Fibroblast of skin of left biceps (primary cell): ENCODE results near the gene WASF1.
A peak's percentile ranks its signal among the peaks of the same experiment; 100 is the strongest.

Experiments
- DNase-seq, 2 experiments: peaks; one replicate each; pipeline ENCODE4 v3.0.0-alpha.2; 2013; ENCODE audit warnings: low read depth in 2 of 2

WASF1 gene

GRCh38 chr6:110179406-110180227 is at the start of gene WASF1:
TSS of gene WASF1 (minus strand) at chr6:110179670. CDS start at chr6:110127601, 52,069 bp downstream.
- DNase-seq, result peak; percentile 98

GRCh38 chr6:110226261-110226660 is 46.8 kb upstream of the WASF1 start:
- no peak for DNase-seq

DNA sequence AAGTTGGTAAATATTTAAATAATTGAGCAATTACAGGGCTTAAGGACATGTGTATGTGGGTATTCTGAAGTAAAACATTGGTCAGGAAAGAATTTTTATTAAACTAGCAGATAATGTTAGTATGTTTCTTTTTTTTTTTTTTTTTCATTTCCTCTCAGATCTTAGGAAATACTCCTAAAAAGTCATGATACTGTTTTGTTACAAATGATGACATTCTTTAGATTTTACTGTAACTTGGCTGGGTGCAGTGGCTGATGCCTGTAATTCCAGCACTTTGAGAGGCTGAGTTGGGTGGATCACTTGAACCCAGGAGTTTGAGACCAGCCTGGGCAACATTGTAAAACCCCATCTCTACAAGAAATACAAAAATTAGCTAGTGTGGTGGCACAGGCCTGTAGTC is 42.3 kb upstream of the WASF1 start:
- no peak for DNase-seq

- no peak for DNase-seq
These were observed 37.8 kb upstream of the WASF1 start for GRCh38 chr6:110217266-110217665.

GRCh38 chr6:110216140-110216539 is 36.7 kb upstream of the WASF1 start:
- DNase-seq, result no peak

GRCh38 chr6:110214338-110214737 is 34.9 kb upstream of the WASF1 start:
- no peak for DNase-seq

GRCh38 chr6:110211753-110212152 is 32.3 kb upstream of the WASF1 start:
- no peak for DNase-seq

GRCh38 chr6:110207652-110208051 is 28.2 kb upstream of the WASF1 start:
- DNase-seq, result no peak

DNA sequence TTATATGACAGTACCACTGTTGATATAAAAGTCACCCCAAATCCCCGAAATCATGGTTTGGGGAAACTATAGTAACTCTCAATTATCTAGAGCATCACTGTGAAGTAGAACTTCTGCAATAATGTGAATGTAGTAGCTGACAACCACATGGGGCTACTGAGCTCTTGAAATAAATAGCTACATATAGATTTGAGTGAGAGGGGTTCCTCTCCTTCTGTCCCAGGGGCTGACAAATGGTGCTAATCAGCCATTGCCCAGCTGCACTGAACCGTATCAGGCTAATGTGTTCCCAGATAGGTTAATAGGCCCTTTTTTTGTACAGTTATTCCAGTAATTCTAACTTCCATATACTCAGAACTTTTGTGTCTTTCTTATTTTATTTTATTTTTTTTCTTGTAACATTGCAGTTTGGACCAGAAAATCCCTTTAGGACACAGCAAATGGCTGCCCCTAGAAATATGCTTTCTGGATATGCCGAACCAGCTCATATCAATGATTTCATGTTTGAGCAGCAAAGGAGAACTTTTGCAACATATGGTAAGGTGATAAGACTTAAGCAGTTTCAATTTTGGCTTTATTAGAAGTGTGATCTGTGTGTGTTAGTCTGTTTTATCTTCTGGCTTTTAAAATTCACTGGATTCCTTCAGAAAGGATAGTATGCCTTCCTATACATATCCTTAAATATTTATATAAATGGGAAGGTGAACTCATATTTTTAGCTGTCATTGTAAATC is 21.8 kb upstream of the WASF1 start:
- no peak for DNase-seq

DNA sequence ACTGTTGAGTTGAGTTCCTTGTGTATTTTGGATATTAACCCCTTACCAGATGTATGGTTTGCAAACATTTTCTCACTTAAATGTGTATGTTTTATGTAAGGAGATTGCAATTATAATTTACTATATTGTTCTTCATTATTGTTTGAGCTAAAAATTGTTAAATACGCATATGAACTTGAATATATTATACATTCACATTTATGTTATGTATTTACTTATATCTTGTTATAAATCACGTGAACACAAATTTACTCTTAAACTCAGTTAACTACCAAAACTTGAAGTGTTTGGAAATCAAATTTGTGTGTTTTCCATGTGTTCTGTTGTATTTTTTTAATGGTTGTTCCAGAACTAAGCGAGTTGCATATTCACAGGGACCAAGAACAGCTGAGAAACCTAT is 19.1 kb upstream of the WASF1 start:
- no peak for DNase-seq

- no peak for DNase-seq
These were observed 17.4 kb upstream of the WASF1 start for GRCh38 chr6:110196874-110197273.

DNA sequence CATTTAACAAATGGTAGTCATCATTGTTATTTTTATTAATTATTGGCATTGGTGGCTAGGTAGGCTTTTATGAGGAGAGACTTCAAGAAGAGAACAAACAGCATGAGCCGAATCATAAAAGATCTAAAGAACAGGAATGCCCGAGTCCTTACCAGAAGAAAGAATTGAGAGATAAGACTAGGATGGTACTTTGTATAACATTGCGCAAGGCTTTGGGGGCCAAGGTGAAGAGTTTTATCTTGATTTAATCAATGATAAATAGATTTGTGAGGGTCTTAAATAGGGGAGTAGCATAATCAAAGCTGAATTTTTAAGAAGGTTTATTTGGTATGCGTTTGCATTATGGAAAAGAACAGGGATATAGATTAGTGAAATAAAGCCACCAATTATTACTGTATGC is 16.2 kb upstream of the WASF1 start:
- no peak for DNase-seq

DNA sequence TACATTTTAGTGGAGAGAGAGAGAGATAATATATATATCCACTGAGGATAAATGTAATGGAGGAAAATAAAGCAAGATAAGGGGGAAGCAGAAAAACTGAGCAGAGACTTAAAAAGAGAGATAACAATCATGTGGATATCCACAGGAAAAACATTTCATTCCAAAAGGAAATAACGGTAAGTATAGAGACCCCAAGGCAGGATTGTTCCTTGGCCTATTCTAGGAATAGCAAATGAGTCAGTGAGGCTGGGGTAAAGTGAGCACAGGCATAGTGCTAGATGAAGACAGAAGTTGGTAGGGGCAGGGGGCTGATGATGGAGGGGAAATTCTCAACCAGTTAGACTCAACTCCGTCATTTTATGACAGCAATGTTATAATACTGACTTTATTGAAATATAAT is 12.0 kb upstream of the WASF1 start:
- no peak for DNase-seq

- DNase-seq, result no peak
These were observed 11.3 kb upstream of the WASF1 start for GRCh38 chr6:110190726-110191125.

DNA sequence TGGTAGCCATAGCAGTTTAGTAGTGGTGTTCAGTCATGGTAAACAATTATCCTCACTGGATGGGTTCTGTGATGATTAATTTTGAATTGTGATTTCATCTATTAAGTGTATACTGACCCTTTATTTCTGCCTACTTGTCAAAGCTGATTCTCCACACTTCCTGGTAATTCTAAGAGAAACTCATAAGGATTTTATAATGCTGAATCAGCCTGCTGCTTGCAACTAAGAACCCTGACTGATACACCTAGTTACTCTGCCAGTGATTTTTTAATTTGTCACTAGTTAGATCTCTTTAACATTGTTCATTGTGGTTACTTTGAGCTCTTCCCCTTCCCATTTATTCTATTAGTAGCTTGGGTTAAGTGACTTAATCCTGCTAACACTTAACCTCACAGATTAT is 9.3 kb upstream of the WASF1 start:
- no peak for DNase-seq

GRCh38 chr6:110185879-110186278 is 6.4 kb upstream of the WASF1 start:
- no peak for DNase-seq

DNA sequence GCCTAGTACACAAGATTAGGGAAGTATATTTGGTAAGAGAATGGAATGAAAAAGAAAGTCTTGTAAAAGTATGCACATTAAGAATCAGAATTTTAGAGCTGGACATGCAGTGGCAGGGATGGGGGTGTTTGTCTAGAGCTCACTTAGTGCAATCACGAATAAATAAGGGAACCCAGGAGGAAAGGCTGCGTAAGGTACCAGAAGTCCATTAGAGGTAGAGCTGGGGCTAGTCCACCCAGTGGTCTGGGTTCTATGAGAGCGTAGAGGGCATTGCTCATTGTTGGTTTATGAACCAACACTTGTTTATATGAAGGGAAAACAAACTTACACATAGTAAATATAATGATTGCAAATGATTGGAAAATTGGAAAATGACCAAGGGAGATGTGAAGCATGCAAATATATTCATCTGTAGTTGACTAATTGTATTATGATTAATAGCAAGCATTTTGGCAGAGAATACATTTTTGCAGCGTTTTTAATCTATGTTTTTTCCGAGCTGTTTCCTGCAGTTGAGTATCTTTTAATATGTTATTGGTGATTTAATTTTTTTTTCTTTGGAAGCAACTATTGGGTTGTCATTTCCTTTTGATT is 3.9 kb upstream of the WASF1 start:
- no peak for DNase-seq

DNA sequence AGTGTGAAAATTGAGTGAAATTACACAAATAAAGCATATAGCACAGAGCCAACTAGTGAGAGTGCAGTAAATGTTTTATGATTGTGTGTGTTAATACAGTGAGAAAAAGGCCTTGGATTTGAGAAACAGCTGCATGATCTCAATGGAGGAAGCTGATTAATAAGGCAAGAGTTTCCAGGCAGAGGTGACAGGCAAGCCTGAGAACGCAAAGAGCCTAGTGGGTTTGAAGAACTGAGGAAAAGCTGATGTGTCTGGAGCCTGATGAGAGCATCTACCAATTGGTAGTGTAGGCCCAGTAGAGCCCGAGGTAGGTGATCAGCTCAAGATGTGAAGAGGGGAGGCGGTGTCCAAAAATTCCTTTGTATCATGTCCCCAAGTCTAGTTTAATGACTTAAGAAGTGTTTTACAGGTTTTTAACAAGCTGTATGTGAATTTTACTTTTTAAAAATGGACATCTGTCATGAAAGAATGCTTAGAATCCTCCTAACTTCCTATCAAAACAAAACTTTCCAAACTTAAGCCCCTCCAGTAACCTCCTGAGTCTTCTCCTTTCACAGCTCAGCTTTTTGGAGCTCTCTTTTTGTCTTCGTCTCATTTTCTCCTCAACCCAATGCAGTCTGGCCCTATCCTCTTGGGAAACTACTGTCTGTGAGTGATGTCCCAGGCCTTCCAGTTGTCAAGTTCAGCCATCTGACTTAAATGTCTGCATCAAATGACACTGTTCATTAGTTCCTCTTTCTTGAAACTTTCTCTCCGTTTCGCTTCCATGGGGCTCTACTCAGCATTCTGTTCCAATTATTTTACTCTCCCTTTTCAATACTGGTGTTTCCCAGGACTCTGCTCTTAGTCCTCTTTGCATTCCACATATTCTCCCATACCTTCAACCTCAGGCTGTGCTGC is 1.9 kb upstream of the WASF1 start:
- DNase-seq, result no peak

DNA sequence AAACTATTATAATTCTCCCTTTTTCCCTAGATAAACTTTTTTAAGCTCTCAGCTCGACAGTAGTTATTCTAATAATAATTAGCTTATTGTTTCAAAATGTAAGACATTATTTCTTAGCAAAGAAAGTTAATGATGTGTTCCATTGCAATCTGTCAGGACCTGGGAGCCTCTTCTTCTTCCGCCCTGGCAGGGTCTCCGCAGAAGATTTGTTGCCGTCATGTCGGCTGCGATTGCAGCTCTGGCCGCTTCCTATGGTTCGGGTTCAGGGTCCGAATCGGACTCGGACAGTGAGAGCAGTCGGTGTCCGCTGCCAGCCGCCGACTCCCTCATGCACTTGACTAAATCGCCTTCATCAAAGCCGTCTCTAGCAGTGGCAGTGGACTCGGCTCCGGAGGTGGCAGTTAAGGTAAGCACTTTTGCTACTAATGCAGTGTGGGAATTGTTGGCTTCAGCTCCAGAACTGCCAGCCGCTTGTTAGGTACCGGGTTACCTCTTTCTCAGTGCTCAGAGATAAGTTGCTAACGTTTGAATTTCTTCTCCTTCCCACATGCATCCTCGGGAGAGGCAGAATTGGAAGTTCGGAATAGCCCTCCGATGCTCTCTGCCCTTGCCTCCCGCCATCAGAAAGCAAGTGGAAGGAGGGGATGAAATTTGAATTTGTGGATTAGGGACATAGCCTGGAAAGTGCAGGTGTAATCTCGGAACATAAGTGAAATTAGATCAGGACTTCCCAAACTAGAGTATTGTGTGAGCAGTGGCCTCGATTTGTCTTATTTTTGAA is 948 bp upstream of the WASF1 start, which contains the start of gene CDC40:
Gene CDC40, plus strand, starts transcription at position 200 of the 781 bp plus-strand sequence. Its CDS starts 18 bp downstream, at position 218.
- DNase-seq, result no peak

- DNase-seq, result peak in 1 of 2 experiments; percentile 21
These were observed 654 bp downstream of the WASF1 start for GRCh38 chr6:110178626-110179405.
